Measurements from ENCODE around the gene NFATC1.

Gene NFATC1

GRCh38 chr18:79402209-79402576 lies 6.5 kb downstream of the NFATC1 start:
- Mint-ChIP-seq H3K36me3 (peaks cover 11% of the 10 kb centered on the region), H3K4me3 (peak overlapping the region; percentile 87), H3K9me3 (ENCODE audit: low read depth) (no peaks in the 10 kb centered on the region), H3K27me3 (no peaks in the 10 kb centered on the region), H3K4me1 (ENCODE audit: low read depth) (peaks cover 62% of the 10 kb centered on the region), H3K27ac (peak overlapping the region; percentile 98)

- Mint-ChIP-seq H3K4me3 (peak overlapping the region; percentile 87), H3K27ac (peak overlapping the region; percentile 98), H3K9me3 (ENCODE audit: low read depth) (no peaks in the 10 kb centered on the region), H3K4me1 (ENCODE audit: low read depth) (peaks cover 67% of the 10 kb centered on the region), H3K27me3 (no peaks in the 10 kb centered on the region), H3K36me3 (peaks cover 11% of the 10 kb centered on the region)
Observed at GRCh38 chr18:79402977-79403722, 7.4 kb downstream of the NFATC1 start.

- Mint-ChIP-seq H3K27ac (peak overlapping the region; percentile 98), H3K4me1 (ENCODE audit: low read depth) (peaks cover 60% of the 10 kb centered on the region), H3K4me3 (peak overlapping the region; percentile 87), H3K27me3 (no peaks in the 10 kb centered on the region), H3K36me3 (peaks cover 9% of the 10 kb centered on the region), H3K9me3 (ENCODE audit: low read depth) (no peaks in the 10 kb centered on the region)
Observed at GRCh38 chr18:79403723-79404566, 8.2 kb downstream of the NFATC1 start.

GRCh38 chr18:79404567-79404910 lies 8.8 kb downstream of the NFATC1 start:
- Mint-ChIP-seq H3K4me1 (ENCODE audit: low read depth) (peaks cover 59% of the 10 kb centered on the region), H3K27ac (peak overlapping the region; percentile 98), H3K4me3 (peak overlapping the region; percentile 87), H3K36me3 (peaks cover 8% of the 10 kb centered on the region), H3K27me3 (no peaks in the 10 kb centered on the region), H3K9me3 (ENCODE audit: low read depth) (no peaks in the 10 kb centered on the region)

GRCh38 chr18:79405019-79405780 lies 9.5 kb downstream of the NFATC1 start:
- Mint-ChIP-seq H3K36me3 (peaks cover 8% of the 10 kb centered on the region), H3K4me1 (ENCODE audit: low read depth) (peaks cover 59% of the 10 kb centered on the region), H3K27me3 (no peaks in the 10 kb centered on the region), H3K27ac (peak overlapping the region; percentile 98), H3K4me3 (peak overlapping the region; percentile 87), H3K9me3 (ENCODE audit: low read depth) (no peaks in the 10 kb centered on the region)

GRCh38 chr18:79405781-79406575 lies 10.2 kb downstream of the NFATC1 start:
- no peaks in the 10 kb centered on the region for H3K9me3 Mint-ChIP-seq (ENCODE audit: low read depth)
- H3K4me1 Mint-ChIP-seq (ENCODE audit: low read depth), result peaks cover 57% of the 10 kb centered on the region
- H3K27me3 Mint-ChIP-seq, result no peaks in the 10 kb centered on the region
- peak overlapping the region; percentile 87 for H3K4me3 Mint-ChIP-seq
- H3K36me3 Mint-ChIP-seq, result peaks cover 8% of the 10 kb centered on the region
- H3K27ac Mint-ChIP-seq, result peak overlapping the region; percentile 98

- peak overlapping the region; percentile 87 for H3K4me3 Mint-ChIP-seq
- peak overlapping the region; percentile 98 for H3K27ac Mint-ChIP-seq
- peaks cover 50% of the 10 kb centered on the region for H3K4me1 Mint-ChIP-seq (ENCODE audit: low read depth)
- H3K9me3 Mint-ChIP-seq (ENCODE audit: low read depth), result no peaks in the 10 kb centered on the region
- H3K36me3 Mint-ChIP-seq, result peaks cover 8% of the 10 kb centered on the region
- no peaks in the 10 kb centered on the region for H3K27me3 Mint-ChIP-seq
Observed at GRCh38 chr18:79406708-79407107, 11.0 kb downstream of the NFATC1 start.

- H3K4me1 Mint-ChIP-seq (ENCODE audit: low read depth), result peaks cover 39% of the 10 kb centered on the region
- no peaks in the 10 kb centered on the region for H3K27me3 Mint-ChIP-seq
- H3K36me3 Mint-ChIP-seq, result peaks cover 10% of the 10 kb centered on the region
- H3K9me3 Mint-ChIP-seq (ENCODE audit: low read depth), result no peaks in the 10 kb centered on the region
- H3K4me3 Mint-ChIP-seq, result no peak overlapping the region
- no peak overlapping the region for H3K27ac Mint-ChIP-seq
Observed at GRCh38 chr18:79409313-79409712, 13.6 kb downstream of the NFATC1 start.

GRCh38 chr18:79410171-79410641 lies 14.5 kb downstream of the NFATC1 start:
- no peaks in the 10 kb centered on the region for H3K9me3 Mint-ChIP-seq (ENCODE audit: low read depth)
- no peak overlapping the region for H3K4me3 Mint-ChIP-seq
- peaks cover 10% of the 10 kb centered on the region for H3K36me3 Mint-ChIP-seq
- no peaks in the 10 kb centered on the region for H3K27me3 Mint-ChIP-seq
- peaks cover 36% of the 10 kb centered on the region for H3K4me1 Mint-ChIP-seq (ENCODE audit: low read depth)
- no peak overlapping the region for H3K27ac Mint-ChIP-seq

- Mint-ChIP-seq H3K36me3 (peaks cover 7% of the 10 kb centered on the region), H3K27me3 (no peaks in the 10 kb centered on the region), H3K9me3 (ENCODE audit: low read depth) (no peaks in the 10 kb centered on the region), H3K27ac (no peak overlapping the region), H3K4me3 (no peak overlapping the region), H3K4me1 (ENCODE audit: low read depth) (peaks cover 29% of the 10 kb centered on the region)
Observed at GRCh38 chr18:79410731-79411613, 15.2 kb downstream of the NFATC1 start.

GRCh38 chr18:79411614-79412526 lies 16.1 kb downstream of the NFATC1 start:
- H3K36me3 Mint-ChIP-seq, result peaks cover 3% of the 10 kb centered on the region
- H3K9me3 Mint-ChIP-seq (ENCODE audit: low read depth), result no peaks in the 10 kb centered on the region
- H3K4me1 Mint-ChIP-seq (ENCODE audit: low read depth), result peaks cover 30% of the 10 kb centered on the region
- H3K4me3 Mint-ChIP-seq, result no peak overlapping the region
- H3K27ac Mint-ChIP-seq, result no peak overlapping the region
- no peaks in the 10 kb centered on the region for H3K27me3 Mint-ChIP-seq

GRCh38 chr18:79413025-79413424 lies 17.3 kb downstream of the NFATC1 start:
- no peaks in the 10 kb centered on the region for H3K9me3 Mint-ChIP-seq (ENCODE audit: low read depth)
- H3K4me1 Mint-ChIP-seq (ENCODE audit: low read depth), result peaks cover 26% of the 10 kb centered on the region
- H3K36me3 Mint-ChIP-seq, result peaks cover 3% of the 10 kb centered on the region
- H3K4me3 Mint-ChIP-seq, result no peak overlapping the region
- no peaks in the 10 kb centered on the region for H3K27me3 Mint-ChIP-seq
- no peak overlapping the region for H3K27ac Mint-ChIP-seq

GRCh38 chr18:79413426-79413825 lies 17.7 kb downstream of the NFATC1 start:
- peaks cover 3% of the 10 kb centered on the region for H3K36me3 Mint-ChIP-seq
- H3K27ac Mint-ChIP-seq, result no peak overlapping the region
- H3K4me3 Mint-ChIP-seq, result no peak overlapping the region
- no peaks in the 10 kb centered on the region for H3K9me3 Mint-ChIP-seq (ENCODE audit: low read depth)
- H3K27me3 Mint-ChIP-seq, result no peaks in the 10 kb centered on the region
- peaks cover 24% of the 10 kb centered on the region for H3K4me1 Mint-ChIP-seq (ENCODE audit: low read depth)

Measured in activated naive CD8-positive, alpha-beta T cell (primary cell).